Neuronal stem cell (in vitro differentiated cells): ENCODE results near the gene FOXB1.

Experiments used
- DNase-seq: peaks from one replicate; pipeline ENCODE4 v3.0.0-alpha.2; 2013; ENCODE audit warnings: low spot score
- H2AFZ ChIP-seq: one replicate; pipeline ENCODE4 v1.6.1; 2013; ENCODE audit warnings: mild to moderate bottlenecking, low read length, inconsistent platforms
- H2AK5ac ChIP-seq: 2 replicates; pipeline ENCODE4 v1.6.1; 2013; ENCODE audit warnings: low read depth, mild to moderate bottlenecking, inconsistent platforms, low read length, moderate library complexity, mixed read lengths
- H2BK120ac ChIP-seq: 2 replicates; pipeline ENCODE4 v1.6.1; 2013; ENCODE audit warnings: low read depth, mild to moderate bottlenecking, inconsistent platforms, low read length, moderate library complexity, mixed read lengths
- H2BK12ac ChIP-seq: one replicate; pipeline ENCODE4 v1.6.1; 2013; ENCODE audit warnings: low read length, inconsistent platforms
- H2BK15ac ChIP-seq: 2 replicates; pipeline ENCODE4 v1.6.1; 2013; ENCODE audit warnings: mild to moderate bottlenecking, low read length, inconsistent platforms, mixed read lengths
- H2BK5ac ChIP-seq: one replicate; pipeline ENCODE4 v1.6.1; 2013; ENCODE audit warnings: inconsistent platforms, mild to moderate bottlenecking, low read length, moderate library complexity
- H3K14ac ChIP-seq: one replicate; pipeline ENCODE4 v1.6.1; 2013; ENCODE audit warnings: low read length, inconsistent platforms
- H3K18ac ChIP-seq: 2 replicates; pipeline ENCODE4 v1.6.1; 2013; ENCODE audit warnings: low read length, inconsistent platforms
- H3K23ac ChIP-seq: 2 replicates; pipeline ENCODE4 v1.6.1; 2013; ENCODE audit warnings: low read depth, mild to moderate bottlenecking, mixed read lengths, low read length, inconsistent platforms; ENCODE audit not compliant: poor library complexity
- H3K27ac ChIP-seq: replicated peaks from 3 replicates; pipeline ENCODE4 v1.5.1; 2013; ENCODE audit warnings: low read length, inconsistent platforms
- H3K27me3 ChIP-seq, 3 experiments: 2 replicates each; pipeline ENCODE4 v1.6.1; 2013; ENCODE audit warnings: low read length in 3 of 3, mild to moderate bottlenecking in 2 of 3, inconsistent platforms in 1 of 3, low read depth in 1 of 3, mixed read lengths in 1 of 3, moderate library complexity in 1 of 3; ENCODE audit not compliant: control insufficient read depth in 3 of 3, insufficient read depth in 3 of 3
- H3K36me3 ChIP-seq, 2 donors: replicated peaks in 1 of 2; 2 replicates each; pipeline ENCODE4 v1.6.1; 2013; ENCODE audit warnings: low read length in 2 of 2; ENCODE audit not compliant: control insufficient read depth in 2 of 2, insufficient read depth in 2 of 2
- H3K4ac ChIP-seq: 2 replicates; pipeline ENCODE4 v1.6.1; 2013; ENCODE audit warnings: inconsistent platforms, mild to moderate bottlenecking, low read length, moderate library complexity
- H3K4me1 ChIP-seq, 2 donors: 1 replicate in 1 of 2; 2 replicates in 1 of 2; pipeline ENCODE4 v1.6.1; 2013; ENCODE audit warnings: low read length in 2 of 2, low read depth in 1 of 2; ENCODE audit not compliant: control insufficient read depth in 2 of 2, insufficient read depth in 1 of 2
- H3K4me2 ChIP-seq: one replicate; pipeline ENCODE4 v1.6.1; 2013; ENCODE audit warnings: mild to moderate bottlenecking, low read length, inconsistent platforms; ENCODE audit not compliant: insufficient read depth, poor library complexity, severe bottlenecking
- H3K4me3 ChIP-seq, 2 donors: 2 replicates each; pipeline ENCODE4 v1.5.1; 2013; ENCODE audit warnings: low read length in 2 of 2, mild to moderate bottlenecking in 2 of 2, inconsistent platforms in 1 of 2, moderate library complexity in 1 of 2
- H3K79me1 ChIP-seq: one replicate; pipeline ENCODE4 v1.6.1; 2013; ENCODE audit warnings: low read depth, mild to moderate bottlenecking, inconsistent platforms, low read length, moderate library complexity
- H3K9ac ChIP-seq: one replicate; pipeline ENCODE4 v1.6.1; 2013; ENCODE audit warnings: mild to moderate bottlenecking, low read depth, low read length, inconsistent platforms; ENCODE audit not compliant: poor library complexity
- H3K9me3 ChIP-seq, 2 donors: replicated peaks in 1 of 2; 2 replicates each; pipeline versions ENCODE3 to v1.6.1; 2013; ENCODE audit warnings: low read length in 2 of 2, mild to moderate bottlenecking in 2 of 2, inconsistent platforms in 1 of 2, low read depth in 1 of 2, mixed read lengths in 1 of 2, moderate library complexity in 1 of 2; ENCODE audit not compliant: control insufficient read depth in 2 of 2, insufficient read depth in 1 of 2
- H4K8ac ChIP-seq: one replicate; pipeline ENCODE4 v1.6.1; 2013; ENCODE audit warnings: low read depth, mild to moderate bottlenecking, inconsistent platforms, low read length, moderate library complexity
- H4K91ac ChIP-seq: one replicate; pipeline ENCODE4 v1.6.1; 2013; ENCODE audit warnings: low read length, low read depth, mild to moderate bottlenecking, inconsistent platforms; ENCODE audit not compliant: poor library complexity
- WGBS, 2 donors: extraction: QIAGEN DNeasy Blood & Tissue Kit; methylation state at CpG; one replicate each; pipeline ENCODE4 v1.1.7; 2013; ENCODE audit warnings: missing lambda C conversion rate in 2 of 2, mixed read lengths in 1 of 2; ENCODE audit not compliant: insufficient read length in 2 of 2, insufficient replicate concordance in 1 of 2; ENCODE audit errors: extremely low coverage in 2 of 2; 5-methylcytosine and 5-hydroxymethylcytosine counted together

FOXB1 gene

GRCh38 chr15:60047701-60048100 lies 43.6 kb downstream of the FOXB1 start:
- H2BK15ac ChIP-seq = no peak overlapping the region
- no peaks in the 10 kb centered on the region for H3K27me3 ChIP-seq
- no peak overlapping the region for H2AK5ac ChIP-seq
- no peaks in the 10 kb centered on the region for H3K79me1 ChIP-seq
- H2BK12ac ChIP-seq = no peak overlapping the region
- no peaks in the 10 kb centered on the region for H3K4me1 ChIP-seq
- no peak overlapping the region for H3K23ac ChIP-seq
- no peak overlapping the region for H3K4me2 ChIP-seq
- H2AFZ ChIP-seq = no peak overlapping the region
- no peak overlapping the region for H3K18ac ChIP-seq
- H3K4ac ChIP-seq = no peak overlapping the region
- H3K27ac ChIP-seq = no peak overlapping the region
- no peak overlapping the region for H4K8ac ChIP-seq
- no peak overlapping the region for H4K91ac ChIP-seq
- H2BK5ac ChIP-seq = no peak overlapping the region
- no peaks in the 10 kb centered on the region for H3K36me3 ChIP-seq
- H3K14ac ChIP-seq = no peak overlapping the region
- no CpG with 5 or more reads among the region's 1 CpG for WGBS, 2 donors
- no peak overlapping the region for H3K4me3 ChIP-seq
- no peak for DNase-seq
- no peak overlapping the region for H3K9ac ChIP-seq
- H2BK120ac ChIP-seq = no peak overlapping the region
- H3K9me3 ChIP-seq = peaks cover 0 to 10% of the 10 kb centered on the region in 2 donors

- Histone ChIP-seq H2BK12ac (no peak overlapping the region), H3K14ac (no peak overlapping the region), H3K4me1 (no peaks in the 10 kb centered on the region), H4K91ac (no peak overlapping the region), H3K18ac (no peak overlapping the region), H2BK5ac (no peak overlapping the region), H3K4me2 (no peak overlapping the region), H3K36me3 (no peaks in the 10 kb centered on the region), H4K8ac (no peak overlapping the region), H3K4ac (no peak overlapping the region), H3K79me1 (no peaks in the 10 kb centered on the region), H3K9me3 (peaks cover 0 to 10% of the 10 kb centered on the region in 2 donors), H3K27ac (no peak overlapping the region), H2BK120ac (no peak overlapping the region), H3K23ac (no peak overlapping the region), H3K4me3 (no peak overlapping the region), H2AFZ (no peak overlapping the region), H3K27me3 (no peaks in the 10 kb centered on the region), H2AK5ac (no peak overlapping the region), H2BK15ac (no peak overlapping the region), H3K9ac (no peak overlapping the region)
- WGBS, 2 donors = no CpG with 5 or more reads among the region's 1 CpG
- no peak for DNase-seq
Measured at GRCh38 chr15:60049948-60050347, 45.8 kb downstream of the FOXB1 start.

- Histone ChIP-seq H2AK5ac (no peak overlapping the region), H2AFZ (no peak overlapping the region), H3K36me3 (no peaks in the 10 kb centered on the region), H3K27me3 (no peaks in the 10 kb centered on the region), H2BK5ac (no peak overlapping the region), H3K9ac (no peak overlapping the region), H3K14ac (no peak overlapping the region), H2BK15ac (no peak overlapping the region), H3K79me1 (no peaks in the 10 kb centered on the region), H4K91ac (no peak overlapping the region), H3K4me1 (no peaks in the 10 kb centered on the region), H3K23ac (no peak overlapping the region), H2BK120ac (no peak overlapping the region), H3K27ac (no peak overlapping the region), H3K4me2 (no peak overlapping the region), H2BK12ac (no peak overlapping the region), H3K4me3 (no peak overlapping the region), H3K9me3 (peaks cover 1 to 10% of the 10 kb centered on the region in 2 donors), H3K18ac (no peak overlapping the region), H4K8ac (no peak overlapping the region), H3K4ac (no peak overlapping the region)
- no peak for DNase-seq
- no CpG with 5 or more reads among the region's 2 CpGs for WGBS, 2 donors
Measured at GRCh38 chr15:60052796-60053195, 48.7 kb downstream of the FOXB1 start.

- Histone ChIP-seq H3K79me1 (no peaks in the 10 kb centered on the region), H4K8ac (no peak overlapping the region), H3K4ac (no peak overlapping the region), H3K9me3 (peaks cover 1 to 13% of the 10 kb centered on the region in 2 donors), H3K14ac (no peak overlapping the region), H3K4me3 (no peak overlapping the region), H3K23ac (no peak overlapping the region), H3K18ac (no peak overlapping the region), H3K4me2 (no peak overlapping the region), H3K36me3 (no peaks in the 10 kb centered on the region), H3K27ac (no peak overlapping the region), H2BK5ac (no peak overlapping the region), H2AK5ac (no peak overlapping the region), H3K4me1 (no peaks in the 10 kb centered on the region), H2BK120ac (no peak overlapping the region), H2AFZ (no peak overlapping the region), H4K91ac (no peak overlapping the region), H2BK12ac (no peak overlapping the region), H3K9ac (no peak overlapping the region), H3K27me3 (no peaks in the 10 kb centered on the region), H2BK15ac (no peak overlapping the region)
- WGBS, 2 donors = no CpG with 5 or more reads among the region's 2 CpGs
- DNase-seq = no peak
Measured at GRCh38 chr15:60054472-60054871, 50.4 kb downstream of the FOXB1 start.
